ENCODE results near the gene MTA1.

MTA1 gene

GRCh38 chr14:105433161-105433605 is 13.6 kb downstream of the MTA1 start:
- Histone ChIP-seq H3K9me3 (ENCODE audit: severe bottlenecking) (peaks cover 5% of the 10 kb centered on the region), H3K27me3 (ENCODE audit: insufficient read depth, low read depth, severe bottlenecking) (no peaks in the 10 kb centered on the region), H3K36me3 (peaks cover 15% of the 10 kb centered on the region; the same call in 1 of the 2 replicates), H3K4me3 (ENCODE audit: low read depth, low read length) (no peak overlapping the region), H3K27ac (no peak overlapping the region)
- no peak for DNase-seq
- TF ChIP-seq, protein P1, sequence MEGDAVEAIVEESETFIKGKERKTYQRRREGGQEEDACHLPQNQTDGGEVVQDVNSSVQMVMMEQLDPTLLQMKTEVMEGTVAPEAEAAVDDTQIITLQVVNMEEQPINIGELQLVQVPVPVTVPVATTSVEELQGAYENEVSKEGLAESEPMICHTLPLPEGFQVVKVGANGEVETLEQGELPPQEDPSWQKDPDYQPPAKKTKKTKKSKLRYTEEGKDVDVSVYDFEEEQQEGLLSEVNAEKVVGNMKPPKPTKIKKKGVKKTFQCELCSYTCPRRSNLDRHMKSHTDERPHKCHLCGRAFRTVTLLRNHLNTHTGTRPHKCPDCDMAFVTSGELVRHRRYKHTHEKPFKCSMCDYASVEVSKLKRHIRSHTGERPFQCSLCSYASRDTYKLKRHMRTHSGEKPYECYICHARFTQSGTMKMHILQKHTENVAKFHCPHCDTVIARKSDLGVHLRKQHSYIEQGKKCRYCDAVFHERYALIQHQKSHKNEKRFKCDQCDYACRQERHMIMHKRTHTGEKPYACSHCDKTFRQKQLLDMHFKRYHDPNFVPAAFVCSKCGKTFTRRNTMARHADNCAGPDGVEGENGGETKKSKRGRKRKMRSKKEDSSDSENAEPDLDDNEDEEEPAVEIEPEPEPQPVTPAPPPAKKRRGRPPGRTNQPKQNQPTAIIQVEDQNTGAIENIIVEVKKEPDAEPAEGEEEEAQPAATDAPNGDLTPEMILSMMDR (IDR thresholded peaks at IDR 0.05; ENCODE audit: low read depth, low read length), result no peak

- TF ChIP-seq, protein P1 (IDR thresholded peaks at IDR 0.05; ENCODE audit: low read depth, low read length), result no peak
- no peak for DNase-seq
- peaks cover 2% of the 10 kb centered on the region; the same call in 1 of the 2 replicates for H3K36me3 ChIP-seq
- no peaks in the 10 kb centered on the region for H3K9me3 ChIP-seq (ENCODE audit: severe bottlenecking)
- H3K27ac ChIP-seq, result no peak overlapping the region
- H3K4me3 ChIP-seq (ENCODE audit: low read depth, low read length), result no peak overlapping the region
- H3K27me3 ChIP-seq (ENCODE audit: insufficient read depth, low read depth, severe bottlenecking), result no peaks in the 10 kb centered on the region
Measured at GRCh38 chr14:105436402-105436801, 16.8 kb downstream of the MTA1 start.

DNA sequence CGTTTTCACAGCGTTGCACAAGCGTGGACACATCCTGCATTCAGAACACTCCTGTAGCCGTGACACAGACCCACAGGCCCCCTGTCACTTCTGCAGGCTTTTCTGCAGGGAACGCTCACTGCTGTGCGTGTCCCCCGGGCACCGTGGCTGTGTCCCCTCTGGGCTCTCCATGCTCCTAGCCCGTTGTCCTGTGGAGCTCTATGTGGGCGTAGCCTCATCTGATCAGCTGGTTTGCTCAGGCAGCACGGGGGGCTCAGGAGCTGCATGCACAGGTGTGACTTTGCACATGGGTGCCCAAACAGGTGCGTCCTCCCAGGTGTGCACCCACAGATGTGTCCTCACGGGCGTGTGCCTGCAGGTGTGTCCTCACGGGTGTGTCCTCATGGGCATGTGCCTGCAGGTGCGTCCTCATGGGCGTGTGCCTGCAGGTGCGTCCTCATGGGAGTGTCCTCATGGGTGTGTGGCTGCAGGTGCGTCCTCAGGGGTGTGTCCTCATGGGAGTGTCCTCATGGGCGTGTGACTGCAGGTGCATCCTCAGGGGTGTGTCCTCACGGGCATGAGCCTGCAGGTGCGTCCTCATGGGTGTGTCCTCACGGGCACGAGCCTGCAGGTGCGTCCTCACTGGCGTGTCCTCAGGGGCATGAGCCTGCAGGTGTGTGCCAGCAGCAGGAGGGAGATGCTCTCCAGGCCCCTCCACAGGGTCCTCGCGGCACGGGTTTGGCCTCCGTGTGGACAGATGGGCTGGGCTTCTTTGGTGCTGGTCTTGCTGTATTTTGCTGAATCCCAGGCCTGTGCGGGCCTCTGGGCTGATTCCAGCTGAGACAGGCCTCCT is 17.5 kb downstream of the MTA1 start:
- H3K36me3 ChIP-seq, result peaks cover 2% of the 10 kb centered on the region; the same call in 1 of the 2 replicates
- TF ChIP-seq, protein P1 (IDR thresholded peaks at IDR 0.05; ENCODE audit: low read depth, low read length), result no peak
- H3K9me3 ChIP-seq (ENCODE audit: severe bottlenecking), result no peaks in the 10 kb centered on the region
- no peaks in the 10 kb centered on the region for H3K27me3 ChIP-seq (ENCODE audit: insufficient read depth, low read depth, severe bottlenecking)
- H3K4me3 ChIP-seq (ENCODE audit: low read depth, low read length), result no peak overlapping the region
- DNase-seq, result no peak
- no peak overlapping the region for H3K27ac ChIP-seq

DNA sequence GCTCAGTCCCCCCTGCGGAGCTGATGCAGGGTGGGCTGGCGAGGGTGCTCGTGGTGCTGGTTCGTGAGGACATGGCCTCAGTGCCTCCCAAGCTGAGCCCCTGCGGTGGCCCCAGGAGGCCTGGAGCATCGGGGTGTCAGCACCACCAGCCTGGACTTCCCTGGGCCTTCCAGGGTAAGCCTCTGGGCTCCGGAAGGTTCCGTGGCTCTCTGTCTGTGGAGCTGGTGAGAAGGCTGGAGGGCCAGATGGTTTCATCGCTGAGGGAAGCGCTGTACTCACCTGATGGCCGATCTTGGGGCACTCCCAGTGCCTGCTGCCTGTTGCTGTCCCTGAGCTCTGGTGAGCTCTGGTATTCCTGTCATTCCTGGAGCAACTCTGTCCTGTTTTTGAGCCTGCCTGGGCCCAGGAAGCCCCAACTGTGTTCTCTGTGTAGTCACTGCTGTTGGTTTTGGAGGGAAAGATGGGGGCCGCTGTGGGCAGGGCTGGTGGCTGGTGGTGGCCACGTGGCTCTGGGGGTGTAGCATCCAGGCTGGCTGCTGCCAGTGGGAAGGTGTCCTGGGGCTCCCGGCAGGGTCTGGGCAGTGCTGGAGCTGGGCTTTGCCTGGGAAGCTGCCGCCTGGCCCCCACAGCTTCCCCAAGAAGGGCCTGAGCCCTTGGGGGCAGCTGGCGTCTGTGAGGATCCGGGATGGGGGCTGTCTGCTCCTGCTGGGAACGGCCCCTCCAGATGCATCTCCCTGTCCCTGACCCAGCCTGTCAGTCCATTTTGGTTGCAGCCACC is 18.3 kb downstream of the MTA1 start:
- no peak for DNase-seq
- no peak overlapping the region for H3K27ac ChIP-seq
- peaks cover 2% of the 10 kb centered on the region; the same call in 1 of the 2 replicates for H3K36me3 ChIP-seq
- no peaks in the 10 kb centered on the region for H3K27me3 ChIP-seq (ENCODE audit: insufficient read depth, low read depth, severe bottlenecking)
- no peaks in the 10 kb centered on the region for H3K9me3 ChIP-seq (ENCODE audit: severe bottlenecking)
- no peak overlapping the region for H3K4me3 ChIP-seq (ENCODE audit: low read depth, low read length)
- TF ChIP-seq, protein P1 (IDR thresholded peaks at IDR 0.05; ENCODE audit: low read depth, low read length), result no peak

DNA sequence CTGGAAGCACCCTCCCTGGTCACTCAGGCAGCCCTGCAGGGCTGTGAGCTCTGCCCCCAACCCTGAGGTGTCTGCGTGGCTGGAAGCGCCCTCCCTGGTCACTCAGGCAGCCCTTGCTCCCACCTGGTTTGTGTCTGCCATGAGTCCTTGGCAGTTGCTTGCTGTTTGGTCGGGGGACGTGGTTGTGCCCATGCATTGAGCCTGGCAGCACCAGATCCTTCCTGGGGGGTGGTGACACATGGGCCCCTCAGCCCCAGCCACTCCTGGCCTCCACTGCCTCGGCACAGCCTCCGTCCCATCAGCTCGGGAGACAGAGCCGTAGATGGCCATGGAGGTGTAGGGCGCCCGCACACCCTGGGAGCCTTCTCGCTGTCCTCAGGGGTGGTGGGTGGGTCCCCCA is 19.6 kb downstream of the MTA1 start:
- no peak for DNase-seq

More for the DNA sequence above, 19.6 kb downstream of the MTA1 start:
- Histone ChIP-seq H3K4me3 (ENCODE audit: low read depth, low read length) (no peak overlapping the region), H3K9me3 (ENCODE audit: severe bottlenecking) (no peaks in the 10 kb centered on the region), H3K36me3 (peaks cover 6% of the 10 kb centered on the region; the same call in 1 of the 2 replicates), H3K27ac (no peak overlapping the region), H3K27me3 (ENCODE audit: insufficient read depth, low read depth, severe bottlenecking) (no peaks in the 10 kb centered on the region)
- TF ChIP-seq, protein P1 (IDR thresholded peaks at IDR 0.05; ENCODE audit: low read depth, low read length), result no peak

Data from WERI-Rb-1 (cell line).